LNCaP clone FGC (cell line): ENCODE data around the gene PLPP3.
A peak's percentile ranks its signal among the peaks of the same experiment; 100 is the strongest.

ENCODE experiments used
- DNase-seq: peaks from one replicate; pipeline ENCODE4 v3.0.0-alpha.2; 2011; ENCODE audit warnings: low read depth
- H3K4me3 ChIP-seq: 2 replicates; pipeline ENCODE4 v1.5.1; 2011; ENCODE audit warnings: mild to moderate bottlenecking, low read depth, low read length, control low read depth
- TF ChIP-seq, protein P1 (sequence below): IDR thresholded peaks from 2 replicates; pipeline ENCODE4 v1.5.1; 2012; ENCODE audit warnings: mild to moderate bottlenecking; ENCODE audit not compliant: control insufficient read depth, insufficient read depth; ENCODE audit errors: extremely low read depth

PLPP3 gene

DNA sequence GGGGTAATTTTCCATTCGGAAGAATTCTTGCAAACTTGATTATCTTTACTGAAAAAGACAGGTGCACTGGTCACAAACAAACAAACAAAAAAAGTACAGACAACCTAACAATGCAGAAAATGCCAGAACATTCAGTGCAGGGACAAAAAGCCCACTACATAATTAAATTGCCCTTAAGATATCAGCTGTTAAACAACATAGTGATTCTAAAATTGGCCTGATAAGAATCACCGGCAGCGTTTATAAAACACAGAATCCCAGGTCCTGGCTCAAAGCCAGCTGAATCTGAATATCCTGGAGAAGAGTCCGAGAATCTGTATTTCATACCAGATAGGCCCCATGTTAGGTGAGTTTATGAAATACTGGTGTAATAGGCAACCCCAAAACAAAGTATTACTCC, 6.1 kb downstream of the PLPP3 start:
- no peak overlapping the region for H3K4me3 ChIP-seq
- no peak for DNase-seq
- TF ChIP-seq, protein P1, sequence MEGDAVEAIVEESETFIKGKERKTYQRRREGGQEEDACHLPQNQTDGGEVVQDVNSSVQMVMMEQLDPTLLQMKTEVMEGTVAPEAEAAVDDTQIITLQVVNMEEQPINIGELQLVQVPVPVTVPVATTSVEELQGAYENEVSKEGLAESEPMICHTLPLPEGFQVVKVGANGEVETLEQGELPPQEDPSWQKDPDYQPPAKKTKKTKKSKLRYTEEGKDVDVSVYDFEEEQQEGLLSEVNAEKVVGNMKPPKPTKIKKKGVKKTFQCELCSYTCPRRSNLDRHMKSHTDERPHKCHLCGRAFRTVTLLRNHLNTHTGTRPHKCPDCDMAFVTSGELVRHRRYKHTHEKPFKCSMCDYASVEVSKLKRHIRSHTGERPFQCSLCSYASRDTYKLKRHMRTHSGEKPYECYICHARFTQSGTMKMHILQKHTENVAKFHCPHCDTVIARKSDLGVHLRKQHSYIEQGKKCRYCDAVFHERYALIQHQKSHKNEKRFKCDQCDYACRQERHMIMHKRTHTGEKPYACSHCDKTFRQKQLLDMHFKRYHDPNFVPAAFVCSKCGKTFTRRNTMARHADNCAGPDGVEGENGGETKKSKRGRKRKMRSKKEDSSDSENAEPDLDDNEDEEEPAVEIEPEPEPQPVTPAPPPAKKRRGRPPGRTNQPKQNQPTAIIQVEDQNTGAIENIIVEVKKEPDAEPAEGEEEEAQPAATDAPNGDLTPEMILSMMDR, result no peak

DNA sequence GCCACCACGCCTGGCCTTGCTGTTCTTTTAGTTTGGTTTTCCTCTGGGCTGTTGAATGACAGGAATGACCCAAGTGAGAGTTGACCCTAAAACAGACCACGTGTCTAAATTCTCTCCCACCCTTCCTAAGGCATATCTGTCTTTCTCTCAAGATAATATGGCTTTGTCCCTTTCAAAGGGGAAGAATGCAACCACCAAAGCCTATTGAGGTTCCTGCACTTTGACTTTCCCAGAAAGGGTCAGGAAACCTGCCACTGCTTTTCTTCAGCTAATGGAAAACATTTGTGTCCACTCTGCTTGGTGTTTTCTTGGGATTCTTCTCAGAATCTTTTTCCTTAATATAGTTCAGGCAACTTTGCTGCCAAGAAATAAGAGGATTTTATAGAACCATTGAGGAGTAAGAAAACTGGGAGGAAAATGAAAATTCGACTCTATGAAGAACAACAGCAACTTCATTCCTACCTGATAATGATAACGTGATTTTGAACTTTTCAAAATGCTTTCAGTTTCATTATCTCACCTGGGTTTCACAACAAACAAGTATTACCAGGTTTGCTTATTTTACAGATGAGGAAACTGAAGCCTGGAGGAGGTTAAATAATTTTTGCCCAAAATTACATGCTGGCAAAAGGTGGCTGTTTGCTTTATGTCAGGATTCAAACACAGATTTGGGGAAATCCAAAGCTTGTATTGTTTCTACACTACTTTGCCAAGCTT, 6.9 kb downstream of the PLPP3 start:
- DNase-seq, result no peak
- H3K4me3 ChIP-seq, result no peak overlapping the region
- TF ChIP-seq, protein P1, result no peak

DNA sequence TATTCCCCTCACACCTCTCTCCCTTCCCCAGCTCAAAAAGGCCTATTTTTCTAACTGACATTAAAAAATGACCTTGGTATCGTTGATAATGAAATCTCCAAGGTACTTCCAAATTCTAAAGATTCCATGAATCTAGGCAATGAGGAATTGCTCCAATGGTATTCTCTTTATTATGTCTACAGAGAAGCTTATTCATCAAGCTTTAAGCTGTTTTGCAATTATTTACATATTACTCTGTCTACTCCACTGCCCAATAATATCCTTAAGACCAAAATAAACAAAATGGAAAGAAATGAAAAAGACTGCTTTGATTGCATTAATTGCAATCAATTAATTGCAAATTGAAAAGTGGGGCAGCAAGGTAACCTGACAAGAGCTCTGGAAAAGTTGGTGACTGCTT, 7.9 kb downstream of the PLPP3 start:
- DNase-seq, result no peak
- TF ChIP-seq, protein P1, result no peak
- no peak overlapping the region for H3K4me3 ChIP-seq

DNA sequence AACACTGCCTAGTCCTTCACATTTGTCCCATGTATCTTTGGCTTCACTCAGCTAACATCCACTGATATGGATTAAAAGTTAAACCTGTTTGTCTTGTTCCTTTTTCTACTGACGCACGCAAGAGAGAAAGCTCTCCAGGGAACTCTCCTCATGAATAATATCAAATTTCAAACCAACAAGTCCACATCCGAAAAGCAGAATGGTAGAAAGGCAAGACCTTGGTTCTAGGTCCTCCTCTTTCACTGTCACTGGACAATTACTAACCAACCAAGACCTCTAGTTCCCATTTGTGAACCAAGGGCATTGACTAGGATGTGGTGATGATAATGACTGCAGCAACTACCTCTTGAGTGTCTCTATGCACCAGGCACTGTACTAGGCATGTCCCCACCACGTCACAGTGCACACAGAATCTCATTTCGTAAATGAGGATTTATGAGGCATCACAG, 8.4 kb downstream of the PLPP3 start:
- peak; percentile 71 for DNase-seq
- TF ChIP-seq, protein P1, result no peak
- no peak overlapping the region for H3K4me3 ChIP-seq

DNA sequence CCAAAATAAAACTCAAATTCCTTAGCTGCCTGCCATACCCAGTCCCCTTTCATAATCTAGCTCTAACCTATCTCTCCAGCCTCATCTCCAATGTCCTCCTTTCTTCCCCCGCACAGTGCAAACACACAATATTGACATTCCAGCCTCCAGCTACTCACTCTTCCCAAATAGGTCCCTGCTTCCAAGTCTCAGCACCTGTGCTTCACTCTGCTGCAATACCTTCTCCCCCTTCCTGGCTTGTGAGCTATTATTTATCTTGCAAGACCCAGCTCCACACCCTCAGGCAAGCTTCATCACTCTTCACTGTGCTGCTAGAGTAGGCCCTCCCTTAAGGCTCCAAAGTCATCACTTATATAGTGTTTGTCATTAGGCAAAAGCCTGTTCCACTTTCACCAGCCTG, 9.7 kb downstream of the PLPP3 start:
- H3K4me3 ChIP-seq, result no peak overlapping the region
- TF ChIP-seq, protein P1, result no peak
- peak; percentile 73 for DNase-seq

DNA sequence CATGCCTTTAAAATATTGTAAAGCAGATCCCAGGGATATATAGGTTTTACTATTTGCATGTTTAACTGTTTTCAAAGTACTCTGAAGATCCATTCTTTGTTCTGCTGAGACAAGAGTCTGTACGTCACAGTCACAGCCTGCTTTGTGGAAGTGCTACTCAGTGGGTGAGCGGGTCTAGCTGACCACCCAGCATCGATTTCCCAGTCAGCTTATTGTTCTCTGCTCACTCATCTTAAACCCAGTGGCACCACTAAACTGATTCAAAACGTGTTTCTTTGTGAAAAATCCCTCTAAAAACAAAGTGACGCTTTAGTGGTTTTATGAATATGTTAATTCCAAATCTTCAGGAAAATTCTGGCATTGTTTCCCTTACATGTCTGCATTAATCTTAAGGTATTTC, 12.4 kb downstream of the PLPP3 start:
- TF ChIP-seq, protein P1, result no peak
- no peak overlapping the region for H3K4me3 ChIP-seq
- no peak for DNase-seq
